Limb (tissue), 2 donors: ENCODE data around the gene ABCD4.

Experiments
- DNase-seq, 2 donors: peaks; one replicate each; pipeline ENCODE4 v3.0.0-alpha.2; 2016; ENCODE audit errors: extremely low spot score in 2 of 2

The ABCD4 gene

GRCh38 chr14:74259513-74259912 lies 43.2 kb downstream of the ABCD4 start:
- DNase-seq: no peak

DNA sequence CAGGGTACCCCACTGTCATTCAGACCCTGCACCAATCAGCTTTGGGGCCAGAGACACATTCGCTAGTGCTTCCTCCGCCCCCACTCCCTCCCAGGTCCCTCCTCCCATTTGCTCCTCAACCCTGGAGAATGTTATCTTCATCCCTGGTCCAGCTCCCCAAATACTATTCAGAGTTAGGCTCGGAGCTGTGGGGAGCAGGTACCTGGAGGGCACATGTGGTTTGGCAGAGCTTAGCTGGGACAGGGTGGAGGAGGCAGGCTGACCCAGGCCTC lies 44.0 kb downstream of the ABCD4 start:
- no peak for DNase-seq

DNA sequence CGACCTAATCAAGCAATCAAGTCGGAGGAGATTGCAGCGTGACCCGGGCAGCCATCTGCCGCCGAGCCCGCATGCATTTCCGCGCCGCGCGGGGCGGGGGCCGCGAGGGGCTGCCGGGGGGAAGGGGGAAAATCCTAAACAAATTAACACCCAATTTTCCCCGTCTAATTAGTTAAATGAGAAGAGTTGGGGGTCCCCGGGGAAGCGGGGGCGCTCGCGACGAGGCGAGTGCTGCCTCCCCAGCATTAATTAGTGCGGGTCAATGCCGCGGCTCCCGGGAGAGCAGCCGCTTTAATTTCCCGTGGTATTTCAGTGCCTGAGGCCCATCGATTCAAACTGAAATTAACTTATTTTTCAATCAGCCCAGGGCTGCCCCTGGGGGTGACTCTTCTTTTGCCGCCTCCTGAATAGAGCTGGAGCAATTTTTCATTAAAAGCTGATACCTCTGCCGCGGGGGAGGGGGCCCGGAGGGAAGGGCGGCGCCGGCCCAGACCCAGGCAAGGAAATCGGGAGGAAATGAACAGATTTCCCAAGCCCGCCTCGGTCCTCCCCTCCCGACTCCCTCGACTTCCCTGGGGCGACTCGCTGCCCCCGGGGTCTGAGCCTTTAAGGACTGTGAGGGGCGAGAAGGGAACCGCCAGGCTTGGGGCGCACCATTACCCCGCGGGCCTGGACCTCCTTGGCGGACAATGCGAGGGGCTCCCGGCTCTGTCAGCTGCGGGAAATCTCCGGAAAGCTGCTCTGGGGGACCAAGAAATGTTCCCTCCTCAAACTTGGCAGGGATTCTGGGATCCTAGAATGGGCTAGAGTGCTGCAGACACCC lies 44.6 kb downstream of the ABCD4 start:
- peak in 1 of 2 donors; percentile 64 for DNase-seq

DNA sequence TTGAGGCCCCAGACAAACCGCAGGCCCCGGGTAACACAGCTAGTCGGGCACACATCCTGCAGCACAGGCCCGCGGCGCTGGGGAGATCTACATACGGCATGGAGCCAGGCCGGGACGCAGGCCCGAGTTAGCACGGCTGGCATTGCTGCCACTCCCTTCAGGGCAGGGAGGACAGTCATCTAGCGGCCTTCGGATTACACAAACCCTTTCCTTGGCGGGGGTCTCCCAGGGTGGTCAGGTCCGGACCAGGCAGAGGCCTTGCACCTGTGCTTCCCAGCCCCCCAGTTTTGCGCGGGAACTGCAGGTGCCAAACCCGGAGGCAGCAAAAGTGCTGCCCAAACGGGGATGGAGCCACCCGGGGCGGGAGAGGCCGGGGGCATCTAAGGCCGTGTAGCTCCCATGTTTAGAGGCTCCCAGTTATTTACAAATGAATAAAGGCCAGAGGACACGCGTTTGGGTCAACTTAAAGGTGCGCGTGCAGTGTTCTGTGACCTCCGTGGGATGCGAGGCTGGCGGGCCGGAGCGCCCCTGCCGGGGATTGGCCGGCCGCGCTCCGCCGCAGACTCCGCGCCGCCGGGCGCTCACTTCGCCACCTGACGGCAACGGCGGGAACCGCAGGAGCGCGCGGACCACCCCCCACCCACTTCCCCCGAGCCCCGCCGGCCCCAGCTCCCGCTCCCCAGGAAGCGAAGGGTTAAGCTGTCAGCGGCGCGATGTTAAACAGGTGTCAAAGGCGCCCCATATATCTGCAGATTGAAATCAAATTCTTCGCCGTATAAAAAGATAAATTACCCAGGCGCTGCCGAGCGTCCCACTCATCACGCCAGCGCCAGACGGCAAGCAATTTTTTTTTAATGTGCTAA lies 45.4 kb downstream of the ABCD4 start:
- peak in 1 of 2 donors; percentile 84 for DNase-seq

DNA sequence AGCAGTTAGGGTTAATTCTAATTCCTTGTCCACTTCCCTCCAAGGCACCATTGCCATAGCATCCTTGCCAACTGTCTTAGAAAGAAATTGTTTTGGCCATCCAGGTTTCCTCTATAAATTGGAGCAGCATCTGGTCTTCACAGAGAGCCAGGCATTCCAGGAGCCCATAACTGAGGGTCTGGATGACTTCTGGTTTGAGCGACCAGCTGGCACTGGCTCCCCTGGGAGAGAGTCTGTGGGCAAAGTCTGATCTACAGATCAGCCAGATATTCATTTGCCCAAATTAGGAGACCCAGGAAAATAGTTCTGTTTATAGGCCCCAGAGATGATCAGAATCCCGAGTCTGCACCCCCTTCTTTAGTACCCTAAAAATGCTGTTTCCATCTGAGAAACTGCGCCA lies 47.5 kb downstream of the ABCD4 start:
- DNase-seq: no peak

DNA sequence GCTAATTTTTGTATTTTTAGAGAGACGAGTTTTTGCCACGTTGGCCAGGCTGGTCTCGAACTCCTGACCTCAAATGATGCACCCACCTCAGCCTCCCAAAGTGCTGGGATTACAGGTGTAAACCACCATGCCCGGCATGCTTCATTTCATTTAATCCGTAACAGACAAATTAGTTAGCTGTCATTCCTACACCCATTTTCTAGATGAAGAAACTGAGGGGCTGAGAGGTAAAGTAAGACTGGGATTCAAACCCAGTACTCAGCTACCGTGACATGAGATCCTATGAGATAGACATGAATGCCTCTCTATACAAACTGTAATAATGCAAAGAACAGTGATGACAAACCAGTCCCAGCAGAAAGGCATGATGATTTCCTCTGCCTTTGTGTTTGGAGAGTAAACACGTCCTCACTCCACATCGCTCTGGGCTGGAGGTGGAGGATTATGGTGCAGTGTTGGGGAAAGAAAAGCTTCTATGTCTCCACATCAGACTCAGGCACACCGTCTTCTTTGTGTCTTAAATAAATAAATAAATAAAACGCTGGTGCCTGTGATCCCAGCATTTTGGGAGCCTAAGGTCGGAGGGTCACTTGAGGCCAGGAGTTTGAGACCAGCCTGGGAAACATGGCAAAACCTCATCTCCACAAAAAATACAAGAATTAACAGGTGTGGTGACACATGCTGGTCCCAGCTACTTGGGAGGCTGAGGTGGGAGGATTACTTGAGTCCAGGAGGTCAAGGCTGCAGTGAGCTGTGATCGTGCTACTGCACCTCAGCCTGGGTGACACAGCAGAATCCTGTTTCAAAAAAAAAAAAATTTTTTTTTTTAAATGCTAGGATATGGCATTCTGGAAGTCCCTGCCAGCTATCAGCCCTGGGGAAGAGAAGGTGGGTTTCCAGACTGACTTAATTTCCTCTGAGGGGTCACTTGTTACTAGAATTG lies 53.0 kb downstream of the ABCD4 start:
- no peak for DNase-seq

DNA sequence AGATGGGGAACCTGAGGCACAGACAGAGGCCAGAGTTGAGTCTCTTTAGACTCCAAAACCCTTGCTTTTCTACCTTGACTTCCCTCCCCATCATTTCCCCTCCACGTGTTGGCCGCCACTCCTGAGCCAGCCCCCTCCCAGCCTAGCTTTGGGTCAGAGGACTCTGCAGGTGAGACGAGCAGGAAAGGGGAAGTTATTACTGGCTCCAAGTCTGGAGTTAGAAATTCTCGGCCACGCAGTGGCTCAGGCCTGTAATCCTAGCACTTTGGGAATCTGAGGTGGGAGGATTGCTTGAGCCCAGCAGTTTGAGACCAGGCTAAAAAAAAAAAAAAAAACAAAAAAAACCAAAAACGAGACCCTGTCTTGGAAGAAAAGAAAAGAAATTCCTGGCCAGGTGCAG lies 54.7 kb downstream of the ABCD4 start:
- DNase-seq: no peak

- no peak for DNase-seq
Measured at GRCh38 chr14:74246542-74246941, 56.2 kb downstream of the ABCD4 start.

DNA sequence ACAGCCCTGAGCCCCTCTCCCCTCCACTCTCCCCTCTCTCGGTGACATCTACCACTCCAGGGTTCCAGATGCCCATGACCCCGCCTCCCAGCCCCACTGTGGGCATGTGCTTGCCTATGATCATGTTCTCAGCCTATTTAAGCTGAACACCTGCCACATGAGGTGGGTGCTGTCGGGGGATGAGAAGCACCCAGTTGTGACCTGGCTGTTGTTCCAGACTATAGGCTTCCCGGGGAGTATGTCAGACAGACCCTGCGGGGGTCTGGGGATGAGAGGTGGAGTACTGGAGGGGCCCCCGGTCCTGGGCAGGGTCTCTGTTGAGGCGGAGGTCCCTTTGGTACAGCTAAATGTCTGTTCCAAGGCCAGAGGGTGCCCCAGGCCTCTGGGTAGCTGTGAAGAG lies 57.4 kb downstream of the ABCD4 start:
- no peak for DNase-seq

GRCh38 chr14:74244115-74244514 lies 58.6 kb downstream of the ABCD4 start:
- no peak for DNase-seq

DNA sequence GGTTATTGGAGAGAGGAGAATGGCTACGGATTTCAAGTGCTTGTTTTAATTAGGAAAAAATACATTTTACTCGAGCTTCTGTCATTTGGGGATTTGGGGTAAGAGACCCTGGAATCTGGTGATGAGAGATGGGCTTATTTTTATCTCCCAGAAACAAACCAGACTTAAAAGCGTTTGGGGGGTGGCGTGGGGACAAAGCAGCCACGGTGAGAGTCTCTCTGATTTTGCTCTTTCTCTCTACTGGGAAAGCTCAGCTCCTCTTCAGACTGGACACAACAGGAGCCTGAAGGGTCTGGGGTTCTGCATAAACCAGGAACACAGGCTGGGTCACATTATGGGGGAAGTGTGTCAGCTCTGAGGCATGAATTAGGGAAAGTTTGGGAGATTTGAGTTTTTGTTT lies 59.7 kb downstream of the ABCD4 start:
- DNase-seq: no peak

GRCh38 chr14:74242780-74243042 lies 60.0 kb downstream of the ABCD4 start:
- DNase-seq: no peak

- no peak for DNase-seq
Measured at GRCh38 chr14:74242021-74242779, 60.5 kb downstream of the ABCD4 start.

DNA sequence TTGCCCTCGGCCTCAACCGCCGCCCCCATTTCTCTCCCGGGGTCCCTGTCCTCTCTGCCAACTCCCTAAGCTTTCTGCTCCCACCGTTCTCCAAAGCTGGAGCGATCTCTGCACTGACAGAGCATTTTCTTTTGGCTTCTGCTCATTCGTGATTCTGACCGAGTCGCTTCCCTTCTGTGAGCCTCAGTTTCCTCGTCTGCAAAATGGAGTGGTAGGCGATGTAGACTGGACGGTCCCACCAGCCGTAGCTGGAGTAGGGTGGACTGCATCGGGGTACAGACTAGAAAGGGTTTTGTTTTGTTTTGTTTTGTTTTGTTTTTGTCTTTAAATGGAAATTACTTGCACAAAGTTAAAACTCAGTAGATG lies 61.1 kb downstream of the ABCD4 start:
- DNase-seq: no peak

DNA sequence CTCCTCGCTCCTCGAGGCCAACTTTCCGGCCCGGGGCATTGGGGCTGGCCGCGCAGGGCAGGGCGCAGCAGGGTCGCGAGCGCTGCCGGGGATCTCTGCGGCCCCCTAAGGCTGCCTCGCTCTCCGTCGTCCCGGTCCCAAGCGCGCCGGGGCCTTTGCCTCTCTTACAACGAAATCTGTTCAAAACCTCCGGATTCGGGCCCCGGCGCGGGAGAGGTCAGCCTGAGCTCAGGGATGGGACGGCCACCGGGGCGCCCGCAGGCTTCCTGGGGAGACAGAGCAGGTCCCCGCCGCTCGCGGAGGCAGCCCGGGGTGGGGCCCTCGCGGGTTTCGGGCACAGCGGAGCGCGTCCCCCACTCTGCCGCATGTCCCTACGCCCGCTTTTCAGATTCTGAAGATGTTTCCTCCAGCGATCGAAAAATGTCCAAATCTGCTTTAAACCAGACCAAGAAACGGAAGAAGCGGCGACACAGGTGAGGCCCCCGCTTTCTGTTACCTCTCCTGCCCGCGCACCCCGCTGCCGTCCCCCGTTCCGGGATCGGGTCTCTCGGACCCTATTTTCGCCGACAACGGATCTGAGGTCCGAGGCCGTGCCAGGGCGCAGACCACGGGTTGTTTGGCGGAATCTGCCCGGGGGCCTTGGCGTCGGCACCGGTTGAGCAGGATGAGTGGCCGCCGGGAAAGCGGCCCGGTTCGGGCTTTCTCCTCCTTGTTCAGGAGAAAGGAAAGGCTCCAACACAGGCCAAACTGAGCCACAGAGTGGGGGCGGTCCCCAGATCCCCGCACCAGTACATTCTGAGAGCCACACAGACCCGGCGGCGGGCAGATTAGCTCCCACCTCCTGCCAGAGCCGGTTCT lies 61.7 kb downstream of the ABCD4 start:
- peak in 1 of 2 donors; percentile 64 for DNase-seq

DNA sequence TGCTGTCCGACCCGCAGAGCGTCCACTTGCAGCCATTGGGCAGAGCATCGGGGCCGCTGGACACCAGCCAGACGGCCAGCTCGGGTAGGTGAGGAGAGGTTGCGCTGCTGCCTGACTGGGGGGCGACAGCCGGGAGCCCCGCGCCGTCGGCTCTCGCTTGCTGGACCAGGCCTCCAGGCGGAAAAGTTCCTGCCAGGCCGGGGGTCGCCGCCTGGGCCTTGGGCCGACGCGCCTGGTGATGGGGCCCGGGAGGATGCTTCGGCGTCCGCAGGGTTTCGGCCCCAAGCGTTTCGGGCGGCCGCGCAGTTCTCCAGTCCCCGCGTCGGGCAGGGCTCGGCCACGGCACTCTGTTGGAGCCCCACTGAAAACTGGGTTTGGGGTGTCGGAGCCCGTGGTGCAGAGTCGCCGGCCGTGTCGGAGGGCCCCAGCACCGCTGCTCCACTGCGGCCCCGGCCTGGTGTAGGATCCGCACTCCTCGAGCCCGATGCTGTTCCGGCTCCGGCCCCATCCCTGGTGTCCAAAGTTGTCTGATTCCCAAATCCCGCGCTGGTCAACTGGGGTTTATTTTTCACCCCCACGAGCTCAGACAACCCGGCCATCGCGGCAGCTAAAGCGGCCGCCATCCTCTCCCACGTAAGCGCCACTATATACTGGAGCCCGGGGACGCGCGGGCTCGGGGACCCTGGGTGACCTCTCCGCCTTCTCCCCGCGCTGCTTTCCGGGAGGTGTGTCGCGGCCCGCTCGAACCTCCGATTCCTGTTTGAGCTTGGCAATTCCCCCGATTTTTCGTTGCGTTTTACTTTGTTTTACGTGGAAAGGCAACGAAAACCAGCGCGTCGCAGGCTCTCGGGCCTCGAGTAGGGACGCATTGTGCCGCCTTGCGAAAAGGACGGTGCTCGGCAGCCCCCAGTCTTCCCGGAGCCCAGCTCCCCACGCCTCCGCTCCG lies 62.6 kb downstream of the ABCD4 start:
- peak in 1 of 2 donors; percentile 52 for DNase-seq

GRCh38 chr14:74238974-74239847 lies 63.5 kb downstream of the ABCD4 start, which contains the start of gene VSX2:
VSX2 (plus strand) TSS chr14:74239449; CDS start chr14:74239562, 113 bp downstream.
- DNase-seq: no peak

DNA sequence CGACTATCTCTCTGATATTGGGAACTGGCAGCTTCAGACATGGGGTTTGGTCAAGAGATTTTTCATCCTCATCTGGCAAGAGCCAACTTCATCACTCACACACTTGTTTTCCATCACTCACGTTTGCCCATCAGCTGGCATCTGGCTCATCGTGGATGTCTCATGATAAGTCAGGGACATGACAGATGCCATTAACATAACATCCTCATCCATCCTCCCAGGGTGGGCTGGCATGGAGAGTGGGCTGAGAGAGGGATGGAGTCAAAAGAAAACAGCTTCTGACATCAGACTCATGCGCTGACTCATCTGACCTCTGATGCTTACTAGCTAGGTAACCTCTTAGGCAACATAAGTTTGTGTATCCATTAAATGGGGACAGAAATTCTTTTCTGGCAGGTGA lies 65.3 kb downstream of the ABCD4 start:
- no peak for DNase-seq
